Right lobe of liver (tissue), 4 donors: ENCODE results near the gene UNC79.

Experiments used
- POLR2A ChIP-seq: fragments of 450-650 bp; IDR thresholded peaks from one replicate; pipeline ENCODE4 v1.6.1; 2017; ENCODE audit warnings: antibody characterized with exemption, mild to moderate bottlenecking
- TF ChIP-seq, protein P1 (sequence below), 4 donors: fragments of 200-600 bp in 3 of 4; fragments of 450-650 bp in 1 of 4; IDR thresholded peaks; one replicate each; pipeline versions ENCODE4 v1.5.1 to v1.8.0; 2016 to 2022; ENCODE audit warnings: antibody characterized with exemption in 4 of 4, mild to moderate bottlenecking in 2 of 4
- donor health status: DM: no; HTN: no; CAD: no.
- donor health status: DM: no; HTN: no; CAD: no.
- donor health status: DM: no; HTN: yes; CAD: no.

DNA sequence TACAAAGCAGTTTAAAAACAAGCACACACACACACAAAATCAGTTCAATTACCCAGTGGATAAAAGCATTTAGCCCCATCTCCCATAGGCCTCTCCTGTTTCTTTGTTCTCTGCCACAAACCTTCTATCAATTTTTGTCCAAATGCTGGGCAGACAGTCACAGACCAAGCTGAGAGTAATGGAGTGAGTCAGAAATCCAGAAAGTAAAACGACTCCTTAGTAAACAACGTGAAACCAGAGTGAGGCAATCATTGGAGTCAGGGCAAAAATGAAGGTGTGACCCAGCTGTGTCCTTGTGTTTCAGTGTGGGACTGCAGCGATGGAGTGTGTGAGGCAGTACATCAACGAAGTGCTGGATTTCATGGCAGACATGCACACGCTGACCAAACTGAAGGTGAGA lies 255.5 kb downstream of the UNC79 start:
- TF ChIP-seq, protein P1, sequence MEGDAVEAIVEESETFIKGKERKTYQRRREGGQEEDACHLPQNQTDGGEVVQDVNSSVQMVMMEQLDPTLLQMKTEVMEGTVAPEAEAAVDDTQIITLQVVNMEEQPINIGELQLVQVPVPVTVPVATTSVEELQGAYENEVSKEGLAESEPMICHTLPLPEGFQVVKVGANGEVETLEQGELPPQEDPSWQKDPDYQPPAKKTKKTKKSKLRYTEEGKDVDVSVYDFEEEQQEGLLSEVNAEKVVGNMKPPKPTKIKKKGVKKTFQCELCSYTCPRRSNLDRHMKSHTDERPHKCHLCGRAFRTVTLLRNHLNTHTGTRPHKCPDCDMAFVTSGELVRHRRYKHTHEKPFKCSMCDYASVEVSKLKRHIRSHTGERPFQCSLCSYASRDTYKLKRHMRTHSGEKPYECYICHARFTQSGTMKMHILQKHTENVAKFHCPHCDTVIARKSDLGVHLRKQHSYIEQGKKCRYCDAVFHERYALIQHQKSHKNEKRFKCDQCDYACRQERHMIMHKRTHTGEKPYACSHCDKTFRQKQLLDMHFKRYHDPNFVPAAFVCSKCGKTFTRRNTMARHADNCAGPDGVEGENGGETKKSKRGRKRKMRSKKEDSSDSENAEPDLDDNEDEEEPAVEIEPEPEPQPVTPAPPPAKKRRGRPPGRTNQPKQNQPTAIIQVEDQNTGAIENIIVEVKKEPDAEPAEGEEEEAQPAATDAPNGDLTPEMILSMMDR (IDR thresholded peaks at IDR 0.05), result no peak
- TF ChIP-seq POLR2A, result no peak
